HG02763 (cell line): Measurements from ENCODE around the gene AHRR.
"Not testable (repeated sequence)": the region's sequence is repeated elsewhere in the genome, so short reads cannot be mapped to it uniquely, and the experiment has no call there.

Source experiments
- ATAC-seq: cut with Tn5 transposase; IDR thresholded peaks from one replicate; pipeline ENCODE4 v1.9.1; 2021; ENCODE audit warnings: mild to moderate bottlenecking, moderate library complexity; ENCODE audit not compliant: unreplicated experiment

The AHRR gene

DNA sequence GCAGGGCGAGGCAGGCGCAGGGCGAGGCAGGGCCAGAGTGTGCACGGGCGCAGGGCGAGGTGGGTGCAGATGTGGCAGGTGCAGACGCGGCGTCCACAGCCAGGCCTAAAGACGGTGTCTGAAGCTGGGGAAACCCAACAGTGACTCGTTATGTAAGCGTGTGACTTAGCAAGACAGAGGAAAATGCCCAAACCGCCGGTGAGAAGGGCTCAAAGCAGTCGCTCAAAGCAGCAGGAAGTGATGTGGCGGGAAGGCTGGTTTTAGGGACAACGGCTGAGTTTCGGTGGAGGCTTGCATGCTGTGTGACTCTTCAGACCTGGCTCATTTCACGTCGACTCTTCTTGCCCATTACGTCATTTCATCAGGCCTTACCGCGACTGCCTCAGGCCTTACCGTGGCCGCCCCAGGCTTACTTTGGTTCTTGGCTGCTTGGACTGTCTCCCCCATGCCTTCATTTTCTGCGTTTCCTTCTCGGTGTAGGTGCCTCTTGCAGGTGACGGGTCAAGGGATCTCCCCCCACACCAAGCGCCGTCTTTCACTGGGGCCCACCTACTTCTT lies 71.0 kb downstream of the AHRR start:
- peak; percentile 79 for ATAC-seq

DNA sequence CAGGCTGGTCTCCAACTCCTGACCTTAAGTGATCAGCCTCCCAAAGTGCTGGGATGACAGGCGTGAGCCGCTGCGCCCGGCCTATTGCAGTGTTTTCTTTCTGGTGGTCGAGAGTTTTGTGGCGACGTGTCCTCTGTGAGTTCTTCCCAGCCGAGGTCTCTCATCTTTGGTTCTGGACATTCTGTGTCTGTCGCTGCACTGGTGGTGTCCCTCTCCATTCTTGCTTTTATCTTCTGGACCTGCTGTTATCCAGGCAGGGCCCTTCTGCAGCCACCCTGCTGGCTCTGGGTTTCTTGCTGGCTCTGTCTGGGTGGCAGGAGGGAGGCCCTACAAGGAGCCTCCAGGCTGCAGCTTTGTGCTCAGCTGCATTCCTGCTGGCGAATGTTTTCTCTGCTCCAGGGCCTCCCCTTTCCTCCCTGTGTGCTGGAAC lies 72.3 kb downstream of the AHRR start:
- ATAC-seq: no peak

DNA sequence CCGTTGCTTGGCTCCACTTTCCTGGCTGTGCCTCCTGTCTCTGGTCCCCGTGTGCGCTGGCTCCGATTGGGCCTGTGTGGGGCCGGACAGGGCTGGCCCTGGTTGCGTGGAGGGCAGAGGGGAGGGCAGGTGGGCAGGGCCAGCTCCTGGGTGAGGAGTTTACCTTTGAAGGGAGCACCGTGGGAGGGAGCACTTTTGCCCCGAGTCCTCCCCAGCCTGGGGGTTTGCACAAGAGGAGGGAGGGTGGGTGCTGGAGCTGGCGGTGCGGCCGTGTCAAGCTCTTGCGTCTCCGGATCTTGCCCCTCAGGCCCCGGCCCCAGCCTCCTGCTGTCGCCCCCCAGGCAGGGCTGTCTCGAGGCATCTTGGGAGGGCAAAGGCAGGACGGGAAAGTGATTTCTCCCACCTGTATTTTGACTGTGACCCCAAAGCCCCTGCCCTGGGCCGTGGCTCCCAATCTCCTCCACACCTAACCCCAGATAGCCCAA lies 73.2 kb downstream of the AHRR start:
- no peak for ATAC-seq

DNA sequence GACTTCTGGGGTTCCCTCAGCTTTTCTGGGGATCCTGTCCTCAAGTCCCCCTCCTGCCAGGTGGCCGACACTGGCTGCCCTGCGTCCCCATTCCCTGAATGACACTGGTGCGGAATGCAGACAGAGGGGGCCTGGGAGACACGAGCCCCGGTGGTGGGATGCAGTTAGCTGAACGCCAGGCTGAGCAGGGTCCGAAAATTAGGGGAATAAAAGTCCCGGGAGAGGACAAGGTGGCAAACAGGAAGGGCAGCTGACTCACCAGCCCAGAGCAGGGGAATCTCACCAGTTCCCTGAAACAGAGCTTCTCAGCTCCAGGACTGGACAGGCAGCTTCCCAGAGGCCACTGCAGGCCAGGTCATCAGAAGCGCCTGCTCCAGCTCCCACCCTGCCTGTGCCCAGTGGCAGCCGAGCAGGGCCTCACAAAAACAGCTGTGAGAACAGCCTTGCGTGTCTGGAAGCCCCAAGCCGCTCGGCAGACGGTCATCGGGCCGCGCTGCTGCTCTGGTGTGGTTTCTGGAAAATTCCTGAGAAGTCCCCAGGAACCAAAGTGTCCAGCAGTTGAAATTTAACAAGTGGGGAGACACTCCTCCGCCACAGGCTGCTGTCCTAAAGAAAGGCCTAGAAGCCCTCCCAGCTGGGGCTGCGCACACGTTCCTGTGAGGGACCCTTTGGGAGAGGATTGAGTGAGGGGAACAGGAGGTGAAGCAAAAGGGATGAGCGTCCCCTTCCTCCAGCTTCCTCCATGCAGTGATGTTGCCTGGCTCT lies 73.8 kb downstream of the AHRR start:
- no peak for ATAC-seq

DNA sequence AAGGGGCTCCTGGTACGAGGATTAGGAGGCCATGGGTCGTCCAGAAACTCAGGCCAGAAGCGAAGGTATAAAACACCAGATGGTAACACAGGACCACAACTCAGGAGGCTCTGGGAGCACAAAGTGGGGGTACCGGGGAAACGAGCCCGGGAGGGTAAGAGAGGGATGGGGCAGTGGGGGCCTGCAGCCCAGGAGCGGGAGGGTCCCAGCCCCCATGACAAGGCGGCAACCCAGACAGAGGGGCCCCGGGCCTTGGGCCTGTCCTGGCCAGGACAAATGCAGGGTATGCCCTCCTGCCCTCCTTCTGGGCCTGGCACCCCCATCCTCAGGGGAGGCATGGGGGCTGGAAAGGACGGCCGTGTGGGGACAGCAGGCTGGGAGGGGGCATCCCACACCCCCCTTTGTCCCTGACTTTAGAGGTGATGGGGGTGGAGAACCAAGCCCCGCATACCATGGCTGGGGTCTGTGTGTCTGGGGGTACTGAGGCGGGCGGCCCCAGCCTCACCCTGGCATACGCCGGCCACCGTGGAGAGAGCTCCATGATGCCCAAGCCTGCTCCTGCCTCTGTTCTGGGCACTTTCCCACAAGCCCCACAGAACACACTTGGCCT lies 74.5 kb downstream of the AHRR start:
- ATAC-seq: no peak

DNA sequence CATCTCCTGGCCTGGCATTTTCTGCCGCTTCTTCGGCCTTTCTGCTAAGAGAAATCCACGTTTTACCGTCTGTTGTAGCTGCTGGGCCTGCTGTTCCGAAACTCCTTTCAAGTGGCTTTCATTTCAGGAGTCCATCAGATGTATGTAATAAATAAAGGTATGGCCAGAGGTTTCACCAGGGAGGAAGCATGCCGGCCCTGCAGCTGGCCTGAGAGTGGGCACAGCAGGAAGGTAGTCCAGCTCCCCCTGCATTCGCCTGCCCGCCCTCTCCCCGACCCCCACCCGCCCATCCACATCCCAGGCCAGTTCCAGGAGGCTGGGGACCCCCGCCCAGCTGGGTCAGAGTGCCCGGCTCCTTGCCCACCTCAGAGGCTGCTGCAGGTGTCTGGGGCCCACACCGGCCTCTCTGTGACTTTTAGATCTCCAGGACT lies 75.0 kb downstream of the AHRR start:
- no peak for ATAC-seq

DNA sequence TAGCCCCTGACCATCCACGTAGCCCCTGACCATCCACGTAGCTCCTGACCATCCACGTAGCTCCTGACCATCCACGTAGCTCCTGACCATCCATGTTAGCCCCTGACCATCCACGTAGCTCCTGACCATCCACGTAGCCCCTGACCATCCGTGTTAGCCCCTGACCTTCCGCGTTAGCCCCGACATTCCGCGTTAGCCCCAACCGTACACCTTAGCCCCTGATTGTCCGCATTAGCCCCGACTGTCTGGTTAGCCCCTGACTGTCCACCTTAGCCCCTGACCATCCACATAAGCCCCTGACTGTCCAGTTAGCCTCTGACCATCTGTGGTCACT lies 76.6 kb downstream of the AHRR start:
- not testable (repeated sequence) for ATAC-seq

DNA sequence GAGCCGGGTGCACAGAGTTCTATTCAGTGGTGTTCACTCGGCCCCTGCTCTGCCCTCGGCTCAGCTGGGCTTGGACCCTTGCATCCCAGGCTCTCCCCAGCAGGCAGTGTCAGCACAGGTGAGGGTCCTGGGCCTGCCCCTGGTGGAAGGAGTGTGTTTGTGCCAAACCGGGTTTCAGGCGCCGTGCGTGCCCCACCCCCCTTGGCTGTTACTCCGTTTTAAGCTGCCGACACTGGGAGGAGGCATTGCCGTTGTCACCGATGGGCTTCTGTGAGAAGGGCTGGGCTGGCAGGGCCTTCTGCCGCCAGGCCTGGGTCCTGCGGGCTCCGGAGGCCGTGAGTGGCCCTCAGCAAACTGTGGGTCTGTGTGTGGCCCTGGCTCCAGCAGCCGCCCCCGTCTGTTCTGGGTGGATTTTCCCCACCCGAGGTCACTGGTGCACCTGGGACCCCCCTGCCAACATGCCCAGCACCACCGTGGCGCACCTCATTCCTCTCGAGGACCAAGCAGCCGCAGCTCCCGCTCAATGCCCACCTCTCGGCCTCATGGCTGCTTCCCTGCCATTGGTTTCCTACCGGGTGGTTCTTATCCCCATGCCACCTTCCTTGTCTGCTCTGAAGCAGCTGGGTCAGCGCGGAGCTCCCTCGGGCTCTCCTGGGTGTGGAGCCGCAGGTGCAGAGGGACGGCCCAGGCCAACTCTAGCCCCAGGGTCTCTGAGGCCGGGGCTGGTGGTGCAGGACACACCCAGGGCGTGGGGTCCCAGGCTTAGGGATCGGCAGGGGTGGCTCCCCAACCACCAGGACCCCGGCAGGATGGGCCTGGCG lies 77.2 kb downstream of the AHRR start:
- no peak for ATAC-seq

DNA sequence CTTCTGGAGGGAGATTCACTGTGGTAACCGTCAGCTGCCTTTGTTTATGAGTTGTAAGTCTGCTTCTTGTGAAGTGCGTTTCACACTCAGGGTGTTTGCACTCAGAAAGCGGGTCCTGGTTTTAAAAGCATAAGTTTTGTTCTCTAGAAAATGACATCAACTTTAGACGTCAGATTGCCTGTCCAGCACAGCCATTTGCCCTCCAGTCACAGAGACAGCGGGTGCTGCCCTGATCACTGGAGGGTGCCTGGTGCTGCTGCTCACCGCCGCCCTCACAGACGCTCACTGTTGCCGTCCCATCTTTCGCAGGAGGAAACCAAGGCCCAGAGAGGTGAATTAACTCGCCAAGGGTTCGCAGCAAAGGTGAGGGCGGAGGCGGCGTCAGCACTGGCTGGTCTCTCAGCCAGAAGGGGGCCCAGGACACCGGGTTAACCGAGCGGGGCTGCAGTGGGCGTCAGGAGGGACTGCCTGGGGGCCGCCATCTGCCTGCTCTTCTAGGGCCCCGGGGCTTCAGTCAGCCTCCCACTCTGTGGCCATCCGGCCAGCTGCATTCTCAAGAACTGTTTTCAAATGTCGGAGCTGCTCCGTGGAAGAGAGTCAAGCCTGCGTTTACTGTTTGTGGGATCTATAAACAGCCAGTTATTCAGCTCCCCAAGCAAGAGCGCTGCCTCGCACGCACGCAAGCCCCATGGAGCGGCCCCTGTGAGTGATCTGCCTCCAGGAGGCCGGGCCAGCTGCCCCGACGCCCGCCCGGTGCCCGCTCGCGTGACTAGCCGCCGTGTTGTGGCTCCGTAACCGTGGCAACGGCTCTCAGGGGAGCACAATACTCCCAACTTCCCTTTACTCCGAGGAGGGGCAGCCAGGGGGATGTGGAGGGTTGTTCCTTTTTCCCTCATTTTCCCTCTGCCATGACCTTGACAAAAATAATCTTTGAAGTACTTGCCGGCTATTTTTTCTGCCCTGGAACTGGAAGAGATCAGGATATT lies 78.1 kb downstream of the AHRR start:
- ATAC-seq: peak; percentile 67

DNA sequence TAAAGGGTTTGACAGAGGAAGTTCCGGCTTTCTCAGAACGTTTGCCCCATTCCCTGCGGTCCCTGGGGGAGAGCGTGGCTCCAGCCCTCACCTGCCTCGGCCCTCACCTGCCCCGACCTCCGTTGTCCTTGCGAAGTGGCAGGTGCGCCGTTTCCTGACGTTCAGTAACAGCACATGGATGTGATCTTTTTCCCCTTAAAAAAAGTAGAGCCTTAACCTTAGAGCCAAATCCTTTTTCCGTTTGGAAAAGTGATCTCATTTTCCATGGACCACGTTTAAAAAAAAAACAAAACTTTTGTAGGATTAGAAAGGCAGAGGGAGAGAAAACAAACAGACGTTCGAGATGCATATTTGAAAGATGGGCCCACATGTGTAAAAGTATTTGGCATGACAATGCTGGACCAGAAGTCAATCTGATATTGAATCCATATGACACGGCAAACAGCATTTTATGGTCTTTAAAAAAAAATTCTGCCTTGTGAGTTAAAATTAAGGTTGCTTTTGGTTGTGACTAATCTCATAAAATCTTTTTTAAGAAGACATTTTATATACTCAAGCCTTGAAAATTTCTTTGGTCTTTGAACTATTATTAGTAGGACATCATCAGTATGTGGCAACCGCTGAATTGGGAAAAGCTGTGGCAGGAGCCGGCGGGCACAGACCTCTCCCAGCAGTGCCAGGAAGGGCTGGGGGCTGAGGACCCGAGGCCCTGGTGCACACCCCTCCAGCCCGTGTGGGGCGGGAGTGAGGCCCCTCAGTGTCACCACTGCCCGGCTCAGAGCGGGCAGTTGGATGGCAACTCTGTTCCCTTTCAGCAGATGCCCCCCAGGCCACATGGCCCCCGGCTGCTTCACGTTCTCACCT lies 79.0 kb downstream of the AHRR start:
- ATAC-seq: peak; percentile 6

DNA sequence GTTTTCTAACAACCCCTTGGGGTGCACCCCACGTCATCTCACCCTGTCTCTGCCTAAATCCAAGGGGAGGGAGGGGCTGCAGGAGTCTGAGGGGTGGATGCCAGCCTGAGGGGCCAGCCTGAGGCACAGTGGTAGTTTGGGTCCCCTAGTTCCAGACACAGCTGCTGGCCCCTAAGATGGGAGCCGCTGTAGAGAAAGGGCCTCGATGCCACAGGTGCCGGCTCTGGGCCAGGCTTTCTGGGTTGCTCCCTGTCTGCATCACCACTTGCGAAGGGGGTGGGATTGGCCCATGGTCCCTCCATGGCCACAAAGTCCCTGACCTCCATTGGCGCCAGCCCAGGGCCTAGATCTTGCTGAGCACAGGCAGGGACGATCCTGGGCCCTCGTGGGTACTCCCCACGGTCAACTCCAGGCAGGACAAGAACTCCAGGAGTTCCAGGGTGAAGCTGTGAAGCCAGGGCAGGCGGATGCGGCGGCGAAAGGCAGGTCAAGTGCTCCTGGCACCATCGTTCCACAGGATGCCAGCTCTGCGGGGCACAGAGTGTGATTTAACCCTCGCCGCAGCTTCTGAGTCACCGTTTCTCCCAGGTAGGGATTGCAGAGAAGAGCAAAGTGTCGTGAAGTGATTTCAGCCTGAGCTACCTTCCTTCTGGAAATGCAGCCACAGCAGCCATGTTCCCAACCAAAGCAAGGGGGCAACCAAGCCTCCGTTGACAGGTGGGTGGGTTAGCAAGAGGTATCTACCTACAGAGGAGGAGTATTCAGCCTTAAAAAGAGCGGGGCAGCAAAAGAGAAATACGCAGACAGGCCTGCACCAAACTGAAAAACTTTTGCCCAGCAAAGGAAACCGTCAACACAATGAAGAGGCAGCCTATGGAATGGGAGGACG lies 79.9 kb downstream of the AHRR start:
- no peak for ATAC-seq

DNA sequence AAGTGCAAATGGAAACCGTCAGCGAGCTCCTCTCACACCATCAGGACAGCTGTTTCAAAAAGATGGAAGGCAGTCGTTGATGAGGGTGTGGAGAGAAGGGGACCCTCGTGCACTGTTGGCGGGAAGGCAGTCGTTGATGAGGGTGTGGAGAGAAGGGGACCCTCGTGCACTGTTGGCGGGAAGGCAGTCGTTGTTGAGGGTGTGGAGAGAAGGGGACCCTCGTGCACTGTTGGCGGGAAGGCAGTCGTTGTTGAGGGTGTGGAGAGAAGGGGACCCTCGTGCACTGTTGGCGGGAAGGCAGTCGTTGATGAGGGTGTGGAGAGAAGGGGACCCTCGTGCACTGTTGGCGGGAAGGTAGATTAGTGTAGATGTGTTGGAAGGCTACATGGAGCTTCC lies 80.7 kb downstream of the AHRR start:
- ATAC-seq: not testable (repeated sequence)

DNA sequence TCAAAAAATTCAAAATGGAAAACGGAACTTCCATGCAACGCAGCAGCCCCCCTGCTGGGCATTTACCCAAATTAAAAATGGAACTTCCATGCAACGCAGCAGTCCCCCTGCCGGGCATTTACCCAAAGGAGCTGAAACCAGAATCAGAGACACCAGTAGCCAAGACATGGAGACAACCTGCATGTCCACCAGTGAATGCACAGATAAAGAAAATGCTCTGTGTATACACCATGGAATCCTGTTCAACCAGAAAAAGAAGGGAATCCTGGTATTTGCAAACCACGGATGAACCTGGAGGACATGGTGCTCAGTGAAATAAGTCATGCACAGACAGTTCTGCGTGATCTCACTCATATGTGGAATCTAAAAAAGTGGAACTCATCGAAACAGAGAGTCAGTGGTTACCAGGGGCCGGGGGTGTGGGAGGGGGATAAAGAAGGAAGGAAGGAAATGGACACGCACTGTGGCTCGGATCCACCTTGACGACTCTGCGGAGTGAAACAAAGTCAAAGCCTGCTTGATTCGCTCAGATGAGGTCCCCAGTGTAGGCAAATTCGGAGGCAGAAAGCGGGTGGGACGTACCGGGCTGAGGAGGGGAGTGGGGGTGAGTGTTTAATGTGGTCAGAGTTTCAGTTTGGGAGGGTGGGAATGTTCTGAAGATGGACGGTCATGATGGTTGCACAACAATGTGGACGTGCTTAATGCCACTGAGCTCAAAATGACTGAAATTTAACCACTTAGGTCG lies 81.3 kb downstream of the AHRR start:
- peak; percentile 53 for ATAC-seq

DNA sequence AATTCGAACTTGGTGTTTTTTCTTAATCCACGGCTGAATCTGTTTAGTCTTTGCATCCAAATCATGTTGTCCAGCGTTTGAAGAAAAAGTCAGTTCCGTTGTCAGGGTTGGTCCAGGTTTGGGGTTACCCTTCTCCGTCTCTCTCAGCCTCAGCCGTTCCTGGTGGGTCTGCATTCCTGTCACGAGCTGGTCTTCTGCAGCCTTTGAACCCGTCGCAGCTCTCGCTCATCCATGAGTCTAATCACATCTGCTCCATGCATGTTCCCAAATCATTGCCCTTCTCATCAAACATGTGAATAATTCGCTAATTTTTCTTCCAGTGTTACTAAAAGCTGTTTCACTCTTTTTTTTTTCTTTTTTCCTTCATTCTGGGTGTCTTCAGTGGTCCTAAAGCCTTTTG lies 82.5 kb downstream of the AHRR start:
- ATAC-seq: no peak

DNA sequence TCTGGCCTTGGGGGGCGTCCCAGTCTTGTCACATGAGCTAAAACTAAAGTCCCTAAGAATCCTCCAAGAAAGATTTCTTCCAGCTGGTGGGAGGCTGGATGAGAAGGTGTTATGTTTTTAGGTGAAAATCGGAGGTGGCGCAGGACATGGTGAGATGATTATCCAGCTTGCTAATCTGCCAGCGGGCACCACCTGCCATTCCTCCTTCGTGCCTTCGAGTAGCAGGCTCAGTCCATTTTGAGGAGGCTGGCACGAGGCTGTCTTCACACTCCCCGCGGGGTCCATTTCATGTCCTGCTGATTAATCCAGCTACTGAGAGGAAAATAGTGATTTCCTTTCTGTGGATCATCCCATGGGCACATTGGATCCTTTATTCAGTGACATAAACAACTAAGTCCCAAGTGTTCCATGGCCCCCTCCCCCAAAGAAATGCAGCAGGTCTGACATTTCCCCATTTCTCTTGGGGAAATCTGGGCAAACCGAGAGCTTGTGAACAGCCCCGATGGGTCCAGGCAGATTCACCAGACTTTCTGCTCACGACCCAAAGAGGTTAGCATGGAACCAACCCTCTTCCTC lies 83.2 kb downstream of the AHRR start:
- no peak for ATAC-seq

DNA sequence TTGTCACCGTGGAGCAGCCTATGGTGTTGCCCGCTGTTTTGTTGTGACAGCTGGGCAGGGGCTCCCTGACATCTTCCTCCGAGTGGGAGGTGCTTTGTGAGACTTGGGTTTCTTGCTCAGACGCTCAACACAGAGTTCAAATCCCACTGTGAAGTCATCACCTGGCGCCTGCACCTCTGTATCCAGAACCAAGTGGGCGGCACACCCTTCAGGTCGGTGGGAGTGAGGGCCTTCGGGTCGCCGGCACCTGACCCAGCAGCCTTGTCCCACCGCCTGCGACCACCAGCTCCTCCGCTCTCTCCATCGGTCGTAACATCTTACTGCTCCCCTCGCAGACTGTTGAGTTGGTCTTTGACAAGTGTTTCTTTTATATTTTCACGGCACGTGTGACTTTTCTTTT lies 83.9 kb downstream of the AHRR start:
- no peak for ATAC-seq

DNA sequence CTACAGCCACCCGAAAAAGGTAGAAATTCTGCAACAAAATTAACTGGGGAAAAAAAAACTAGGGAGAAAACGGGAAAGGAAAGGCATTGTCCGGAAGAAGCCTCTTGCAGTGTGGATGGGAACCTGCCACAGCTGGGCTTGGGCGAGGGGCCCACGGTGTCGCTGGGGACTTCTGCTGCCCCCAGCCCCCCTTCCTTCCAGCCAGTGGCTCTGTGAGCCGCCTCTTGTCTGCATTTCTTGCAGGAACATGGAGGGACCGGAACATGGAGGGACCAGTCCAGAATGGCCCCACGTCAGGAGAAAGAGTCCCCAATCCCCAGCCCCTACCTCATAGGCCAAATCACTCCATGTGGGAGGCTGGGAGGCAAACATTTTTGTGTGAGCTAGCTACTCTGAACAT lies 84.5 kb downstream of the AHRR start:
- no peak for ATAC-seq
